H9 (cell line): ENCODE measurements around the gene RLBP1. TPM values are rescaled to one million over a fixed set of nuclear protein-coding genes. Genes with fewer than 3 reads are reported as not detected.

ENCODE experiments used
- DNase-seq: peaks from one replicate; pipeline ENCODE4 v3.0.0-alpha.2; 2017
- H2AFZ ChIP-seq: one replicate; pipeline ENCODE4 v1.6.1; 2013; ENCODE audit warnings: mild to moderate bottlenecking, low read length, control low read depth, moderate library complexity
- H2AK5ac ChIP-seq: 2 replicates; pipeline ENCODE4 v1.6.1; 2013; ENCODE audit warnings: low read length, control low read depth, mixed read lengths; ENCODE audit not compliant: insufficient read length
- H2BK120ac ChIP-seq: one replicate; pipeline ENCODE4 v1.6.1; 2013; ENCODE audit warnings: low read depth, mild to moderate bottlenecking, low read length, control low read depth, inconsistent platforms; ENCODE audit not compliant: poor library complexity, severe bottlenecking
- H2BK12ac ChIP-seq: 2 replicates; pipeline ENCODE4 v1.6.1; 2013; ENCODE audit warnings: low read length, control low read depth, mixed read lengths, low read depth; ENCODE audit not compliant: insufficient read length
- H2BK15ac ChIP-seq: 2 replicates; pipeline ENCODE4 v1.6.1; 2013; ENCODE audit warnings: low read depth, low read length, control low read depth
- H2BK20ac ChIP-seq: one replicate; pipeline ENCODE4 v1.6.1; 2013; ENCODE audit warnings: low read depth, mild to moderate bottlenecking, low read length, control low read depth, inconsistent platforms; ENCODE audit not compliant: poor library complexity, severe bottlenecking
- H2BK5ac ChIP-seq: 2 replicates; pipeline ENCODE4 v1.6.1; 2013; ENCODE audit warnings: low read length, control low read depth, mixed read lengths; ENCODE audit not compliant: insufficient read length
- H3K14ac ChIP-seq: 2 replicates; pipeline ENCODE4 v1.6.1; 2013; ENCODE audit warnings: low read length, control low read depth; ENCODE audit not compliant: insufficient read depth
- H3K18ac ChIP-seq: 2 replicates; pipeline ENCODE4 v1.6.1; 2013; ENCODE audit warnings: low read depth, mild to moderate bottlenecking, mixed read lengths, low read length, control low read depth; ENCODE audit not compliant: insufficient read length
- H3K23ac ChIP-seq: 2 replicates; pipeline ENCODE4 v1.6.1; 2013; ENCODE audit warnings: low read length, control low read depth, mixed read lengths, low read depth; ENCODE audit not compliant: insufficient read length
- H3K23me2 ChIP-seq: 2 replicates; pipeline ENCODE4 v1.6.1; 2013; ENCODE audit warnings: low read depth, mild to moderate bottlenecking, mixed read lengths, low read length, control low read depth; ENCODE audit not compliant: insufficient read length, poor library complexity, severe bottlenecking
- H3K27ac ChIP-seq: 2 replicates; pipeline ENCODE4 v1.5.1; 2013; ENCODE audit warnings: low read length, control low read depth, mixed read lengths, low read depth; ENCODE audit not compliant: insufficient read length
- H3K27me3 ChIP-seq: 2 replicates; pipeline ENCODE4 v1.6.1; 2013; ENCODE audit warnings: low read length, control low read depth, inconsistent platforms; ENCODE audit not compliant: insufficient read depth
- H3K4ac ChIP-seq: 2 replicates; pipeline ENCODE4 v1.6.1; 2013; ENCODE audit warnings: low read depth, mild to moderate bottlenecking, control low read depth, inconsistent platforms, low read length, moderate library complexity
- H3K4me1 ChIP-seq: 2 replicates; pipeline ENCODE4 v1.6.1; 2013; ENCODE audit warnings: low read length, control low read depth, inconsistent platforms; ENCODE audit not compliant: insufficient read depth
- H3K4me2 ChIP-seq: 2 replicates; pipeline ENCODE4 v1.6.1; 2013; ENCODE audit warnings: low read length, control low read depth, mixed read lengths; ENCODE audit not compliant: insufficient read length, insufficient read depth
- H3K56ac ChIP-seq: 2 replicates; pipeline ENCODE4 v1.6.1; 2013; ENCODE audit warnings: low read depth, mild to moderate bottlenecking, mixed read lengths, low read length, control low read depth; ENCODE audit not compliant: insufficient read length
- H3K79me1 ChIP-seq: 2 replicates; pipeline ENCODE4 v1.6.1; 2013; ENCODE audit warnings: low read depth, mild to moderate bottlenecking, moderate library complexity, low read length, control low read depth, inconsistent platforms; ENCODE audit not compliant: insufficient read depth, poor library complexity, severe bottlenecking
- H3K79me2 ChIP-seq: 2 replicates; pipeline ENCODE4 v1.6.1; 2013; ENCODE audit warnings: low read length, control low read depth, inconsistent platforms; ENCODE audit not compliant: insufficient read depth
- H3K9ac ChIP-seq: 2 replicates; pipeline ENCODE4 v1.6.1; 2013; ENCODE audit warnings: low read length, control low read depth, mixed read lengths; ENCODE audit not compliant: insufficient read length; ENCODE audit errors: extremely low read depth
- H3K9me3 ChIP-seq: one replicate; pipeline ENCODE4 v1.6.1; 2013; ENCODE audit warnings: low read depth, low read length, inconsistent platforms; ENCODE audit not compliant: control insufficient read depth
- H3T11ph ChIP-seq: one replicate; pipeline ENCODE4 v1.6.1; 2013; ENCODE audit warnings: mild to moderate bottlenecking, low read length, control low read depth, inconsistent platforms
- H4K20me1 ChIP-seq: one replicate; pipeline ENCODE4 v1.6.1; 2013; ENCODE audit not compliant: control insufficient read depth, insufficient read length, insufficient read depth
- H4K5ac ChIP-seq: 2 replicates; pipeline ENCODE4 v1.6.1; 2013; ENCODE audit warnings: low read depth, mild to moderate bottlenecking, mixed read lengths, low read length, control low read depth; ENCODE audit not compliant: insufficient read length
- H4K8ac ChIP-seq: replicated peaks from 2 replicates; pipeline ENCODE4 v1.6.1; 2013; ENCODE audit warnings: low read length, control low read depth, mixed read lengths, low read depth; ENCODE audit not compliant: insufficient read length
- H4K91ac ChIP-seq: 2 replicates; pipeline ENCODE4 v1.6.1; 2013; ENCODE audit warnings: low read depth, mild to moderate bottlenecking, moderate library complexity, mixed read lengths, low read length, control low read depth; ENCODE audit not compliant: insufficient read length
- H3K27ac Mint-ChIP-seq, 3 experiments: 2 replicates in 2 of 3; 3 replicates in 1 of 3; pipeline ENCODE4 v1.8.0; 2020 to 2021; ENCODE audit warnings: mixed read lengths in 3 of 3, mild to moderate bottlenecking in 1 of 3, moderate library complexity in 1 of 3
- H3K27me3 Mint-ChIP-seq: 2 replicates; pipeline ENCODE4 v1.8.0; 2021; ENCODE audit warnings: low read depth, mild to moderate bottlenecking, moderate library complexity, mixed read lengths
- H3K36me3 Mint-ChIP-seq, 3 experiments: 2 replicates in 2 of 3; 3 replicates in 1 of 3; pipeline ENCODE4 v1.8.0; 2020 to 2021; ENCODE audit warnings: low read depth in 3 of 3, mixed read lengths in 3 of 3; ENCODE audit not compliant: insufficient read depth in 1 of 3
- H3K4me1 Mint-ChIP-seq, 2 experiments: 2 replicates each; pipeline ENCODE4 v1.8.0; 2020; ENCODE audit warnings: mixed read lengths in 2 of 2
- H3K4me3 Mint-ChIP-seq, 2 experiments: 2 replicates in 1 of 2; 3 replicates in 1 of 2; pipeline ENCODE4 v1.8.0; 2020 to 2021; ENCODE audit warnings: mild to moderate bottlenecking in 2 of 2, mixed read lengths in 2 of 2, moderate library complexity in 1 of 2
- H3K9me3 Mint-ChIP-seq, 2 experiments: 2 replicates in 1 of 2; 3 replicates in 1 of 2; pipeline ENCODE4 v1.8.0; 2020; ENCODE audit warnings: mild to moderate bottlenecking in 2 of 2, mixed read lengths in 2 of 2, moderate library complexity in 1 of 2
- WGBS: extraction: QIAGEN DNeasy Blood & Tissue Kit; methylation state at CpG from one replicate; pipeline ENCODE4 v1.1.7; 2013; ENCODE audit warnings: missing lambda C conversion rate, low lambda C conversion rate, mixed read lengths; ENCODE audit not compliant: insufficient read length; ENCODE audit errors: extremely low coverage; 5-methylcytosine and 5-hydroxymethylcytosine counted together
- total RNA-seq: library from RNA; stranded (reverse); gene quantifications from 2 replicates; pipeline ENCODE4 v1.2.1, GENCODE V29; 2021
- TF ChIP-seq, protein P1 (sequence below): fragments of 200-600 bp; sonication (generic); conservative IDR thresholded peaks from 3 replicates; pipeline ENCODE4 v1.8.0; 2021; ENCODE audit warnings: antibody characterized with exemption, mild to moderate bottlenecking

The RLBP1 gene
- total RNA-seq, 1 experiment from 2014 or later: not detected

DNA sequence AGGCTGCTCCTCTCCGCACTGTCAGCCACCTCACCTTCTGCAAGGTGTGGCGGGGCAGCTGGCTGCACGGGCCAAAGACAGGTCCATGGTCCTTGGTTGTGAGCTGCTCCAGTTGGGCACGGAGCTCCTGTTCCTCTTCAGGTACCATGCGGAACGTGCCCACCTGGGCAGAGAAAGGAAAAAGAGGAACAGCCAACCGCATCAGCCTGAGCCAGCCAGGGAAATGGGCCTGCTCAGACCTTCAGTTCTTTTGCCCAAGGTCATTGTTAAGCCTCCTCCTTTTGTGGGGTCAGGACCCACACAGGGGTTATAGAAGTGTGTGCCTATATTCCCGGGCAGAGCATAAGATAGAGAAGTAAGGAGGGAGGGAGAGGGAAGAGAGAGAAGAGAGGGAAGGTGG lies 2.8 kb downstream of the RLBP1 start:
- Mint-ChIP-seq H3K4me1 (peaks cover 3 to 6% of the 10 kb centered on the region in 2 experiments; a peak in 3 of 4 replicates), H3K27me3 (peaks cover 3% of the 10 kb centered on the region), H3K27ac (peak overlapping the region in 1 of 3 experiments; percentile 63; a peak in 1 of 7 replicates), H3K9me3 (no peaks in the 10 kb centered on the region), H3K36me3 (no peaks in the 10 kb centered on the region), H3K4me3 (no peak overlapping the region)
- Histone ChIP-seq H3K27me3 (no peaks in the 10 kb centered on the region), H2BK20ac (no peak overlapping the region), H3K79me1 (no peaks in the 10 kb centered on the region), H3T11ph (no peak overlapping the region), H3K14ac (no peak overlapping the region), H2AK5ac (no peak overlapping the region), H3K4me1 (no peaks in the 10 kb centered on the region), H3K23ac (no peak overlapping the region), H4K5ac (no peak overlapping the region), H2BK5ac (no peak overlapping the region), H3K4ac (no peak overlapping the region), H3K79me2 (no peaks in the 10 kb centered on the region), H2BK15ac (no peak overlapping the region), H4K8ac (no peak overlapping the region), H3K18ac (no peak overlapping the region), H3K27ac (no peak overlapping the region), H3K9me3 (no peaks in the 10 kb centered on the region), H3K9ac (no peak overlapping the region), H3K56ac (no peak overlapping the region), H2BK120ac (no peak overlapping the region), H4K20me1 (no peaks in the 10 kb centered on the region), H2AFZ (no peak overlapping the region), H2BK12ac (no peak overlapping the region), H4K91ac (no peak overlapping the region), H3K23me2 (no peaks in the 10 kb centered on the region), H3K4me2 (no peak overlapping the region)
- TF ChIP-seq, protein P1, sequence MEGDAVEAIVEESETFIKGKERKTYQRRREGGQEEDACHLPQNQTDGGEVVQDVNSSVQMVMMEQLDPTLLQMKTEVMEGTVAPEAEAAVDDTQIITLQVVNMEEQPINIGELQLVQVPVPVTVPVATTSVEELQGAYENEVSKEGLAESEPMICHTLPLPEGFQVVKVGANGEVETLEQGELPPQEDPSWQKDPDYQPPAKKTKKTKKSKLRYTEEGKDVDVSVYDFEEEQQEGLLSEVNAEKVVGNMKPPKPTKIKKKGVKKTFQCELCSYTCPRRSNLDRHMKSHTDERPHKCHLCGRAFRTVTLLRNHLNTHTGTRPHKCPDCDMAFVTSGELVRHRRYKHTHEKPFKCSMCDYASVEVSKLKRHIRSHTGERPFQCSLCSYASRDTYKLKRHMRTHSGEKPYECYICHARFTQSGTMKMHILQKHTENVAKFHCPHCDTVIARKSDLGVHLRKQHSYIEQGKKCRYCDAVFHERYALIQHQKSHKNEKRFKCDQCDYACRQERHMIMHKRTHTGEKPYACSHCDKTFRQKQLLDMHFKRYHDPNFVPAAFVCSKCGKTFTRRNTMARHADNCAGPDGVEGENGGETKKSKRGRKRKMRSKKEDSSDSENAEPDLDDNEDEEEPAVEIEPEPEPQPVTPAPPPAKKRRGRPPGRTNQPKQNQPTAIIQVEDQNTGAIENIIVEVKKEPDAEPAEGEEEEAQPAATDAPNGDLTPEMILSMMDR: no peak
- no peak for DNase-seq
- no CpG with 5 or more reads among the region's 8 CpGs for WGBS
